ENCODE data around the gene SYPL2.

GRCh38 chr1:109490934-109491302 lies 24.6 kb downstream of the SYPL2 start:
- TF ChIP-seq, protein P1, sequence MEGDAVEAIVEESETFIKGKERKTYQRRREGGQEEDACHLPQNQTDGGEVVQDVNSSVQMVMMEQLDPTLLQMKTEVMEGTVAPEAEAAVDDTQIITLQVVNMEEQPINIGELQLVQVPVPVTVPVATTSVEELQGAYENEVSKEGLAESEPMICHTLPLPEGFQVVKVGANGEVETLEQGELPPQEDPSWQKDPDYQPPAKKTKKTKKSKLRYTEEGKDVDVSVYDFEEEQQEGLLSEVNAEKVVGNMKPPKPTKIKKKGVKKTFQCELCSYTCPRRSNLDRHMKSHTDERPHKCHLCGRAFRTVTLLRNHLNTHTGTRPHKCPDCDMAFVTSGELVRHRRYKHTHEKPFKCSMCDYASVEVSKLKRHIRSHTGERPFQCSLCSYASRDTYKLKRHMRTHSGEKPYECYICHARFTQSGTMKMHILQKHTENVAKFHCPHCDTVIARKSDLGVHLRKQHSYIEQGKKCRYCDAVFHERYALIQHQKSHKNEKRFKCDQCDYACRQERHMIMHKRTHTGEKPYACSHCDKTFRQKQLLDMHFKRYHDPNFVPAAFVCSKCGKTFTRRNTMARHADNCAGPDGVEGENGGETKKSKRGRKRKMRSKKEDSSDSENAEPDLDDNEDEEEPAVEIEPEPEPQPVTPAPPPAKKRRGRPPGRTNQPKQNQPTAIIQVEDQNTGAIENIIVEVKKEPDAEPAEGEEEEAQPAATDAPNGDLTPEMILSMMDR (IDR thresholded peaks at IDR 0.05), result no peak
- TF ChIP-seq POLR2A (IDR thresholded peaks at IDR 0.05), result no peak
- TF ChIP-seq POLR2AphosphoS5 (IDR thresholded peaks at IDR 0.05), result no peak
- TF ChIP-seq EP300 (IDR thresholded peaks at IDR 0.05), result no peak

Data from gastroesophageal sphincter (tissue), 3 donors.